ENCODE measurements around the gene MID2. TPM values are rescaled to one million over a fixed set of nuclear protein-coding genes. Genes with fewer than 3 reads are reported as not detected.

The MID2 gene
- total and polyA plus RNA-seq, 12 donors, result 3.5 to 55.4 (median 33.3) TPM

GRCh38 chrX:107845625-107846024, 20.0 kb downstream of the MID2 start:
- TF ChIP-seq POLR2A (IDR thresholded peaks at IDR 0.05) (no peak), CTCF (IDR thresholded peaks at IDR 0.05) (no peak)
- no peaks in the 10 kb centered on the region for H3K9me3 ChIP-seq (replicated peaks in 1 of 3)
- intact Hi-C loops (cut with DNase I), result no loop called here
- peaks cover 0 to 4% of the 10 kb centered on the region in 2 donors for H3K36me3 ChIP-seq (replicated peaks in 1 of 2)
- peaks cover 4 to 5% of the 10 kb centered on the region in 2 donors for H3K4me1 ChIP-seq (replicated peaks in 1 of 2)
- 13 to 40% (median 26%) methylated on average over 1 of the region's 1 CpG for WGBS, 4 donors
- H3K4me3 ChIP-seq, result no peak overlapping the region
- no peak for DNase-seq
- no peak overlapping the region for H3K27ac ChIP-seq
- H3K27me3 ChIP-seq, result peaks cover 5% of the 10 kb centered on the region

- Histone ChIP-seq H3K4me1 (replicated peaks in 1 of 2) (peaks cover 4 to 6% of the 10 kb centered on the region in 2 donors), H3K27me3 (peaks cover 5% of the 10 kb centered on the region), H3K27ac (no peak overlapping the region), H3K4me3 (no peak overlapping the region), H3K9me3 (replicated peaks in 1 of 3) (no peaks in the 10 kb centered on the region), H3K36me3 (replicated peaks in 1 of 2) (no peaks in the 10 kb centered on the region)
- DNase-seq, result no peak
- TF ChIP-seq POLR2A (IDR thresholded peaks at IDR 0.05) (no peak), CTCF (IDR thresholded peaks at IDR 0.05) (no peak)
- 49 to 93% (median 75%) methylated on average over 2 of the region's 2 CpGs for WGBS, 4 donors
- intact Hi-C loops (cut with DNase I), result no loop called here
Measured at GRCh38 chrX:107848591-107848990, 22.9 kb downstream of the MID2 start.

- Histone ChIP-seq H3K9me3 (replicated peaks in 1 of 3) (no peaks in the 10 kb centered on the region), H3K27me3 (no peaks in the 10 kb centered on the region), H3K4me3 (no peak overlapping the region), H3K27ac (peak overlapping the region in 2 of 5 donors; percentile 11 to 33), H3K4me1 (replicated peaks in 1 of 2) (peaks cover 4 to 6% of the 10 kb centered on the region in 2 donors), H3K36me3 (replicated peaks in 1 of 2) (no peaks in the 10 kb centered on the region)
- TF ChIP-seq CTCF (IDR thresholded peaks at IDR 0.05) (peak in 3 of 6 experiments; percentile 10 to 26 (median 20)), POLR2A (IDR thresholded peaks at IDR 0.05) (no peak)
- intact Hi-C loops (cut with DNase I), result no loop called here
- peak in 4 of 7 donors; percentile 27 to 54 (median 32) for DNase-seq
- WGBS, 4 donors, result 27 to 42% (median 30%) methylated on average over 5 of the region's 5 CpGs
Measured at GRCh38 chrX:107849747-107850421, 24.2 kb downstream of the MID2 start.

- 51 to 71% (median 63%) methylated on average over 2 of the region's 2 CpGs for WGBS, 4 donors
- intact Hi-C loops (cut with DNase I), result no loop called here
Measured at GRCh38 chrX:107850422-107850765, 24.7 kb downstream of the MID2 start.

More at GRCh38 chrX:107850422-107850765, 24.7 kb downstream of the MID2 start:
- DNase-seq, result no peak
- H3K9me3 ChIP-seq (replicated peaks in 1 of 3), result no peaks in the 10 kb centered on the region
- no peaks in the 10 kb centered on the region for H3K36me3 ChIP-seq (replicated peaks in 1 of 2)
- no peaks in the 10 kb centered on the region for H3K27me3 ChIP-seq
- H3K4me3 ChIP-seq, result no peak overlapping the region
- peak overlapping the region in 1 of 5 donors; percentile 33 for H3K27ac ChIP-seq
- TF ChIP-seq CTCF (IDR thresholded peaks at IDR 0.05) (no peak), POLR2A (IDR thresholded peaks at IDR 0.05) (no peak)
- peaks cover 4 to 6% of the 10 kb centered on the region in 2 donors for H3K4me1 ChIP-seq (replicated peaks in 1 of 2)

Measured in adrenal gland (tissue), 12 donors.